Uterus (tissue), 2 donors: ENCODE measurements around the gene DNAJA1.

ENCODE experiments used
- CTCF ChIP-seq, 4 experiments: fragments of 200-600 bp in 2 of 4; fragments of 450-650 bp in 2 of 4; sonication (generic) in 2 of 4; IDR thresholded peaks; one replicate each; pipeline ENCODE4 v1.5.1; 2016 to 2019; ENCODE audit warnings: antibody characterized with exemption in 4 of 4, mild to moderate bottlenecking in 2 of 4, moderate library complexity in 1 of 4
- POLR2A ChIP-seq, 2 donors: fragments of 450-650 bp; IDR thresholded peaks; one replicate each; pipeline ENCODE4 v1.6.1; 2016; ENCODE audit warnings: antibody characterized with exemption in 2 of 2, mild to moderate bottlenecking in 1 of 2, moderate library complexity in 1 of 2

GRCh38 chr9:33065157-33066076, 40.3 kb downstream of the DNAJA1 start:
- TF ChIP-seq POLR2A (IDR thresholded peaks at IDR 0.05) (no peak), CTCF (IDR thresholded peaks at IDR 0.05) (no peak)
